Mesothelial cell of epicardium (in vitro differentiated cells): ENCODE measurements around the gene SHC3. TPM values are rescaled to one million over a fixed set of nuclear protein-coding genes. Genes with fewer than 3 reads are reported as not detected.

Source experiments
- DNase-seq, 2 experiments: peaks; one replicate each; pipeline ENCODE4 v3.0.0; 2021; ENCODE audit warnings: low spot score in 2 of 2; ENCODE audit not compliant: unreplicated experiment in 2 of 2
- H3K27ac Mint-ChIP-seq: 2 replicates; pipeline ENCODE4 v1.8.0; 2021; ENCODE audit warnings: mixed read lengths
- H3K27me3 Mint-ChIP-seq: 2 replicates; pipeline ENCODE4 v1.8.0; 2021; ENCODE audit warnings: low read depth, mixed read lengths
- H3K36me3 Mint-ChIP-seq: 2 replicates; pipeline ENCODE4 v1.8.0; 2021; ENCODE audit warnings: mixed read lengths
- H3K4me1 Mint-ChIP-seq: 2 replicates; pipeline ENCODE4 v1.8.0; 2021; ENCODE audit warnings: mixed read lengths
- H3K4me3 Mint-ChIP-seq: 2 replicates; pipeline ENCODE4 v1.8.0; 2021; ENCODE audit warnings: mild to moderate bottlenecking, moderate library complexity, mixed read lengths
- H3K9me3 Mint-ChIP-seq: 2 replicates; pipeline ENCODE4 v1.8.0; 2021; ENCODE audit warnings: mixed read lengths
- CTCF ChIP-seq: fragments of 200-600 bp; sonication (generic); IDR thresholded peaks from one replicate; pipeline ENCODE4 v1.5.0; 2021; ENCODE audit warnings: antibody characterized with exemption; ENCODE audit not compliant: unreplicated experiment
- total RNA-seq: library from RNA; stranded (reverse); gene quantifications from 3 replicates; pipeline ENCODE4 v1.2.1, GENCODE V29; 2021

SHC3 gene
- total RNA-seq, 1 donor from 2014 or later = 2.1 TPM

DNA sequence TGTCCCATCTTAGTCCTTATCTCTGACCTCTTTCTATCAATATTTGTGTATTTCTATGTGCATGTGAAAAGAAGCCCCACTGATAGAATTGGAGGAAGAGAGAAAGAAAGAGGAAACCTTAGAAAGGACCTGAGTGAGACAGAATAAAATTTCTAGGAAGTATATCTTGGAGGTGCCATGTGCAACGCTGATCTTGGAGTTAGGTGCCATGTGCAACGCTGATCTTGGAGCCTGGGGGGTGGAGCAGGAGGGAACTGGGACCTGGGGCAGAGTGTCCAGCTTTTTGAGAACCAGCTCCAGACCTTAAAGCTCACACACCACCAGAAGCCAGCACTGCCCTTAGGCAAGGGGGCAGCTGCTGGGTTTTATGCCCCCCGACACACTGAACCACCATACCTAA is 89.4 kb downstream of the SHC3 start:
- Mint-ChIP-seq H3K27me3 (peaks cover 2% of the 10 kb centered on the region), H3K4me1 (no peaks in the 10 kb centered on the region)

GRCh38 chr9:89083626-89084025 is 95.0 kb downstream of the SHC3 start:
- Mint-ChIP-seq H3K4me3 (no peak overlapping the region), H3K27ac (no peak overlapping the region)

More for the DNA sequence above, 89.4 kb downstream of the SHC3 start:
- Mint-ChIP-seq H3K36me3 (peaks cover 2% of the 10 kb centered on the region), H3K4me3 (no peak overlapping the region), H3K27ac (no peak overlapping the region), H3K9me3 (peaks cover 4% of the 10 kb centered on the region)
- DNase-seq = no peak
- no peak for TF ChIP-seq CTCF

DNA sequence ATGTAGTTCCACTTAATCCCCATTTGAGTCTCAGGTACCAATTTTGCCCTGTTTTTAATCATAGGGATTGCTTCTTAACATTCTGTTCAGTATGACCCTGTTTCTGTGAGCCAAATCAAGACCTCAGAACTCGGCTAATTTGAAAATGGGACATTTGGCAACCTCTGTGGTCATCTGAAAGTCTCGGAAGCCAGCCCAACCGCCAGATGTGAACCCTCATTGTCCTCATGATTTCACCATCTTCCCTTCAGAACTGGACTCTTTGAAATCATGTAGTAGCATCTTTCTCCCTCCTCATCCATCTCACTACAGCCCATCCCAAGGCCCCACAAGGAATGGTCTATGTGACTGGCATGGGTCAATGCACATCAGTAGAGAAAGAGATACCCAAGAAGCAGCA is 98.4 kb downstream of the SHC3 start:
- Mint-ChIP-seq H3K9me3 (peaks cover 9% of the 10 kb centered on the region), H3K27ac (no peak overlapping the region), H3K4me1 (peaks cover 11% of the 10 kb centered on the region), H3K4me3 (no peak overlapping the region), H3K36me3 (no peaks in the 10 kb centered on the region), H3K27me3 (peaks cover 14% of the 10 kb centered on the region)
- DNase-seq = no peak
- no peak for TF ChIP-seq CTCF

More at GRCh38 chr9:89083626-89084025, 95.0 kb downstream of the SHC3 start:
- peaks cover 6% of the 10 kb centered on the region for H3K4me1 Mint-ChIP-seq
- TF ChIP-seq CTCF = no peak
- no peaks in the 10 kb centered on the region for H3K36me3 Mint-ChIP-seq
- H3K9me3 Mint-ChIP-seq = peaks cover 9% of the 10 kb centered on the region
- DNase-seq = no peak
- H3K27me3 Mint-ChIP-seq = peaks cover 11% of the 10 kb centered on the region

GRCh38 chr9:89079391-89079790 is 99.2 kb downstream of the SHC3 start:
- Mint-ChIP-seq H3K4me3 (no peak overlapping the region), H3K36me3 (no peaks in the 10 kb centered on the region), H3K4me1 (peaks cover 11% of the 10 kb centered on the region), H3K9me3 (peaks cover 9% of the 10 kb centered on the region), H3K27me3 (peaks cover 14% of the 10 kb centered on the region), H3K27ac (no peak overlapping the region)
- DNase-seq = no peak
- TF ChIP-seq CTCF = no peak

DNA sequence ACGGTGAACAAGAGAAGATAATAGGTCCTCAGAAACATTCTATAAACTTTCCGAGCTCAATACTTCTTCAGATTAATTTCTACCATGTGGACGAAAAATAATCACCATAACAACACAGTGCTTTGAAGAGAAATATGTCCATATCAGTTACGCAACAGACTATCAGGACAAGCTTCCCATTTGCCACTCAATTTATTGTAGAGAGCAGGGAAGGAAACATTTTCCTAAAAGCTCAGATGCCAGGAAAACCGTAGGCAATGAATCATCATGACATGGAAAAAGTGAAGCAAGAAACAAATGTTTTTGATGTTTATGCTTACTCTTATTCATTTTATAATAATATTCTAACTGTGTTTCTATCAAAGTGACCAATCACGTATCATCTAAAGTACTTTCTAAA is 99.8 kb downstream of the SHC3 start:
- Mint-ChIP-seq H3K9me3 (peaks cover 9% of the 10 kb centered on the region), H3K4me1 (peaks cover 11% of the 10 kb centered on the region), H3K36me3 (no peaks in the 10 kb centered on the region), H3K4me3 (no peak overlapping the region), H3K27ac (no peak overlapping the region), H3K27me3 (peaks cover 14% of the 10 kb centered on the region)
- no peak for TF ChIP-seq CTCF
- no peak for DNase-seq

DNA sequence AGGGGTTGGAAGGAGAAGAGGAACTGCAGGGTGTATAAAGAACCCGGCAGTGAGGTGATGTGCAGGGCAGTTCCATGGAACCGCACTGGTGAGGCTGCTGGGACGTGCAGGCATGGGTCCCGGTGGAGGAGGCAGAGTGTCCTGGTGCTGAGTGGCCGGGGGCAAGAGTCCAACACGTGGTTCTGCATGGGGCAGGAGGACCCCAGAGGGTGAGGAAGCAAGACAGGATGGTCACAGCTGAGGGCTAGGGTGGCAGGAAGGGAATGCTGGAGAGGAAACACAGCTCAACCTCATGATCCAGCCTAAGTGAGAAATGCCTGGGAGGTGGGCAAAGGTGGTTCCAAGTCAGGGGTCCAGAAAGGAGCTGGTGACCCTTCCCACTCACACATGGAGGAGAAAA is 100.2 kb downstream of the SHC3 start:
- peaks cover 11% of the 10 kb centered on the region for H3K27me3 Mint-ChIP-seq
- peaks cover 9% of the 10 kb centered on the region for H3K9me3 Mint-ChIP-seq
- H3K36me3 Mint-ChIP-seq = no peaks in the 10 kb centered on the region
- no peak overlapping the region for H3K4me3 Mint-ChIP-seq
- no peak overlapping the region for H3K27ac Mint-ChIP-seq
- DNase-seq = no peak
- H3K4me1 Mint-ChIP-seq = peaks cover 11% of the 10 kb centered on the region
- no peak for TF ChIP-seq CTCF
